CD4-positive, alpha-beta T cell treated with Interleukin-12 subunit alpha and Interleukin-12 subunit beta, for 1 hour (primary cell): Measurements from ENCODE around the gene CADPS.

ENCODE experiments used
- DNase-seq: peaks from one replicate; pipeline ENCODE4 v3.0.0-alpha.2; 2020

CADPS gene

DNA sequence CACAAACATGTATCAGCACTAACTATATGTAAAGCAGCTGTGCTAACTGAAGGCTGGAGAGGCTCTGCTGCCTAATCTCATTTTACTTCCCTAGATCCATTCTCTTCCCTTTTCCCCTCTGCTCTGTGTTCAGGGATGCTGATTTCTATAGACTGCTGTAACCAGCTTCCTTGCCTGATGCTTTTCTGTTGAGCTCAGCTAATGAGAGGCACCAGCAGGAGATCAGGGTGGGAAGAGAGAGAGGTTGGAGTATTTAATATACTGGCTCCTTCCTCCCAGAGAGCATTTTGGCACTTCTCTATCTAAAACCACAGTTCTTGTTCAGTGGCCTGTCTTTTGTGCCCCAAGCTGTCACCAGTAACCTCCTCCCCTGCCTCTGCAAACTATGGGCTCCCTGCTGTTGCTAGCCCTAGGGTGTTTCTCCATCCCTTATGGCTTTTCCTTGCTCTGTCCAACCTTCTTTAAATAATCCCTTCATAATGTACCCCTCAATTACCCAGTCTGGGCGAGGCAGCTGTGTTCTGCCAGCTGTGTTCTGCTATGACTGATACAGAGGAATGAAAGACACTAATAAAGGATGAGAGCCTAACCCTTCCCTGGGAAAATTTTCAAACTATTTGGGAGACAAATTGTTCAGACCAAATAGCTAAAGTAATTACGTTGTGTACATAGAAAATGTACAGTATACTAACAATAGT, 69.5 kb downstream of the CADPS start:
- no peak for DNase-seq

GRCh38 chr3:62805106-62805505, 70.1 kb downstream of the CADPS start:
- no peak for DNase-seq

DNA sequence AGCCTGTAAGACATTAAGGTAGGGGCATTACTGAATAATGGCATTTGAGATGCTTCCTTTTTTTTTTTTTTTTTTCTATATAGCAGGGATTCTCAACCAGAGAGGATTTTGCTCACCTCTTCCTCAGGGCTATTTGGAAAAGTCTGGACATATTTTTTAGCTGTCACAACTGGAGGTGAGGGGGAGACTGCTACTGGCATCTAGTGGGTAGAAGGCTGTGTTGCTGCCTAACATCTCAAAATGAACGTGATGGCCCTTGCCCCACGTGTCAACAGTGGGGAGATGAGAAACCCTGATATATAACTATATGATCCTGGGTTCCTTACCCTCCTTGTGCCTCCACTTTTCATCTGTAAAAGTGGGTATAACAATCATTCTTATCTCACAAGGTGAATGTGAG, 71.9 kb downstream of the CADPS start:
- no peak for DNase-seq

- no peak for DNase-seq
Measured at GRCh38 chr3:62798000-62798399, 77.2 kb downstream of the CADPS start.

- no peak for DNase-seq
Measured at GRCh38 chr3:62797132-62797531, 78.1 kb downstream of the CADPS start.

DNA sequence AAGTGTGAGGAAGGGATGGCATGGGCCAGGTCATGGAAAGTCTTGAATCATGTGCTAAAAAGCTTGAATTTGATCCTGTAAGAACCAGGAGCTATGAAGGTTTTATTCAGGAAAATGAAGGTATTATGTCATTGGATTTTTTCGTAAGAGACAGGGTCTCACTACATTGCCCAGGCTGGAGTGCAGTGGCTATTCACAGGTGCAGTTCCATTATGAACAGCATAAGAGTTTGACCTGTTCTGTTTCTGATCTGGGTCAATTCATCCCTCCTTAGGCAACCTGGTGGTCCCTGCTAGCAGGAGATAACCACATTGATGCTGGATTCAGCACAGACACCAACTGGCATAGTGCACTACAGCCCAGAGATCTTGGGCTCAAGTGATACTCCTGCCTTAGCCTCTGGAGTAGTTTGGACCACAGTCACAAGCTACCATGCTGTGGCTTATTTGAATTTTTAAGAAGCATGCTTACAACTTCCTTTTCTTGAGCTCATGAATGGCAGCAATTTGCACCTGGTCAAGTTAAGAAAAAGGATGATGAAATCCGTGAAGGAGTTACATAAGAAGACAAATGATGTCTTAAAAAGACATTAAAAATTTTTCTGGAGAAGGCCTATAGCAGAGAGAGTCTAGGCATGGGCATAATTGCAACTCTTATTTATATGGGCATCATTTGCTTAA, 79.1 kb downstream of the CADPS start:
- no peak for DNase-seq

DNA sequence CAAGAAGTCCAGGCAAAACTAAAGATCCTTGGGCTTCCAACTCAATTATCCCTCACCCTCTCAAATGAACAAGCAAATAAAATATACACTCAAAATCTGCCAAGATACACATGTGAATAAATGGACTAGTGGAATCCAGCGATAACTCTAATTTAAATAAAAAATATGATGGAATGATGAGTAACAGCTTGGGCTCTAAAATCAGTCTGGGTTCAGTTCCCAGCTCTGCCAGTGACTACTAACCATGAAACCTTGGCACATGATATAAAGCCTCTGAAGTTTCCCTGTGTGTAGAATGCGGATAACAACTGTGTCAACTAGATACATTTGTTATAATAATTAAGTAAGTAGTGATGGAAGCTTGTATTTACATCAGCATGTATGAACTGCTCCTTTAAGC, 81.3 kb downstream of the CADPS start:
- DNase-seq: no peak

- DNase-seq: no peak
Measured at GRCh38 chr3:62785384-62785783, 89.8 kb downstream of the CADPS start.

DNA sequence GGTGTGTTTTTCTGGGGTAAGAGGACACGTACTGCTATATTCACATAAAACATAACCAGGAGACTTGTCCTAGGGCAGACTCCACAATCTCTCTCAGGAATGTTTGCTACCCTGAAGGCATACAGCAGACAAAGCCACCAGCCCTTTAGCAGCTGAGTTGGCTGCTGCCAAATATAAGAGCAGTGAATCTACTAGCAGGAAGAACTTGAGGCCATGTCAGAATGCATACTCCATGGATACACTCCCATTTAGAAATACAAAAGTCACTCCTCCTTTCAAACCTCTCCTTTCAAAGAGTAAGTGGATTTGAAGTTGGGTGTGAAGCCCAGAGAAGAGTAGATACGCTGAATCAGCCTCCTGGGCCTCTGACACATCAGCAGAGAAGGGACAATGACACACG, 94.1 kb downstream of the CADPS start:
- DNase-seq: no peak

- no peak for DNase-seq
Measured at GRCh38 chr3:62777674-62778073, 97.5 kb downstream of the CADPS start.

GRCh38 chr3:62777130-62777529, 98.1 kb downstream of the CADPS start:
- DNase-seq: no peak

- no peak for DNase-seq
Measured at GRCh38 chr3:62774221-62774620, 101.0 kb downstream of the CADPS start.

DNA sequence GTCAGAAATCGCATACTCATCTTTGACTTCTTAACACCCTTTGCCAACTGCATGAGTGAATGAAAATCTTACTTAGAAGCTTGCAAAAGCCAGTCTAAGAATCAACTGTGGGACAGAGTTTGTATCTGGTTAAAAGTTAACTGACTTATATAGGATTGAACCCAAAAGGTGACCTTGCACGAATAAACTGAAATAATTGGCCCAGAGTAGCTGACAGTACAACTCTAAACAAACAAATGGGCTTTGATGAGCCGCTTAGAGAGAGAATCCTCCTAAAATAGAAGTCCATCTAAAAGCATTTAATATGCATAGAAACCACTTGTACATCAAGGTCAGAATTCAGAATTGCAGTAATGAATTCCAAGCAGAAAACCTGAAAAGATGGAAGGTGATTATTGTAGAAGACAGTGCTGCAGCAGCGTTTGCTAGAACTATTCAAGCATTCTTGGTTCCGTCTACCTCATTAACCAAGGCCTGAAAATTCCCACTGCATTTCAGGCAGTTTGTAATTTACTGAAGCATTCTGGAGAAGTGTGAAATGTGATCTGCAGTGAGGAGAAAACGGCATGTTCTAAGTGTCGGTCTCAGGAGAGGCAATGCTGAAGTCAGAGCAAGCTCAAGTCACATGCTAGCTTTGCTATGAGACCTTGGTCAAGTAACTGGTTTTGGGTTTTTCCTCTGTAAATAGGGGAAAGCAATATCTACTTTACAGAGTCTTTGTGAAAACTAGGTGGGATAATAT, 103.7 kb downstream of the CADPS start:
- DNase-seq: no peak

GRCh38 chr3:62768896-62769295, 106.3 kb downstream of the CADPS start:
- no peak for DNase-seq

- DNase-seq: no peak
Measured at GRCh38 chr3:62761711-62762110, 113.5 kb downstream of the CADPS start.

- no peak for DNase-seq
Measured at GRCh38 chr3:62761311-62761710, 113.9 kb downstream of the CADPS start.

DNA sequence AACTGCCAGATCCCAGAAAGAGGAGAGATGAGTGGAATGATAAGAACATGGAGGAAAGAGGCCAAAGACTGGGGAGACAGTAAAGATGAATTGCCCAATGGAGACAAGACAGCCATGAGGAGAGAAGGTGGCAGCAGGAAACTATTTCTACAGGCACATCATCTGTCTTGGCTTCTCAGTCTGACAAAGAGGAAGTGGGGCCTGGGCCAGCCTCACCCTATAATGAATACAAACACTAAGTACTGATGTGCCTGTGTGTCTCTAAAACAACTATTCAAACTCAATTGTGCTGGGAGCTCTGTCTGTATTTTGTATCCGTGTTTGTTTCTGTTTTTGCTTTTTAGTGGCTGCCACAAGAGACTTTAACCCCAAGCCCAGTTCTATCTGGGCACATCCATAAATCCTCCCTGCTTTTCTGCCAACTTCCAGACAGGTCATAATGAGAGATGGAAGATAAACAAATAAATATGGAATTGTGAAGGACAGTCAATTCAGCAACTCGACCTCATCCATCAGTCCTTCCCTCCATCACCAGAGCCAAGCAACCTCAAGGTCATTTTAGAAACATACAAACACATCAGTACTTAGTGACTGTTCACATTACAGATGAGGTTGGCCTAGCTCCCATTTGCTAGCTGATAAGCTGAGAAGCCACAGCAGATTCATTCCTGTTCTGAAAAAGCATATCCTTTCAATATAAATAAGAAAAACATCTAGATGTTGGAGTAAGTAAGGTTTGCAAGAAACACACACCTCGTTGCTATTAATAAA, 116.7 kb downstream of the CADPS start:
- DNase-seq: no peak

DNA sequence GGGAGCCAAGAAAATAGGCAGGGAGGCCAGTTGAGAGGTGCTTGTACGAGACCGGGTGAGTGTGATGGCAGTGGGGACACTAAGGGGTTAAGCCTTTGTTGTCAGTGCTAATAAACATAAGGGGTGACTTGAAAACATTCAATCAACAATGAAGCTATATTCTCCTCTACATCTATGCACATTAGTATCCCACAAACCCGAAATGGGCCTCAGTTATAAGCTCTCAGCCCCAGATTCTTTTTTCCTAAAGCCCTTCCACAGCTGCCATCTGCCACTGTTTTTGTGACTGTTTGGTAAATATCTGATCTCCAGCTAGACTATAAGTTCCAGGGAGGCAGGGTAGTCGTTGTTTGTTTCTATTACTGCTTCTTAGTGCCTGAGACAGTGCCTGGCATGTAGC, 118.2 kb downstream of the CADPS start:
- DNase-seq: no peak

- no peak for DNase-seq
Measured at GRCh38 chr3:62755285-62755684, 119.9 kb downstream of the CADPS start.

DNA sequence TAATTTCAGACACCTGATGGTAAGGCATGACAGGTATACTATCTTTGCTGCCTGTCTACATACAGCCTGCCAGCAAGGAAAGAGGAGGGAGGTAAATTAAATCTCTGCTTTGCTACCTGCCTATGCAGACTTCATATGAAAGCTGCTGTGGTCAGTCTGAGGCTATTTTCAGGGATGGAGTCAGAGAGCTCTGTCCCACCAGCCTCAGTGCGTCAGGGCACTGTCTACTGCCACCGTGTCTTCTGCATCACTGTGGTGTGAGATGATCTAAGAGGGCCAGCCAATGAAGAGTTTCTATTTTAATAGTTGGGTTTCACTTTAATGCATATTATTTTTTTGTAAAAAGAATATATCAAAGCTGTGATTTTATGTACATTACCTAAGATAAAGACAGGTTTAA, 125.6 kb downstream of the CADPS start:
- DNase-seq: no peak

DNA sequence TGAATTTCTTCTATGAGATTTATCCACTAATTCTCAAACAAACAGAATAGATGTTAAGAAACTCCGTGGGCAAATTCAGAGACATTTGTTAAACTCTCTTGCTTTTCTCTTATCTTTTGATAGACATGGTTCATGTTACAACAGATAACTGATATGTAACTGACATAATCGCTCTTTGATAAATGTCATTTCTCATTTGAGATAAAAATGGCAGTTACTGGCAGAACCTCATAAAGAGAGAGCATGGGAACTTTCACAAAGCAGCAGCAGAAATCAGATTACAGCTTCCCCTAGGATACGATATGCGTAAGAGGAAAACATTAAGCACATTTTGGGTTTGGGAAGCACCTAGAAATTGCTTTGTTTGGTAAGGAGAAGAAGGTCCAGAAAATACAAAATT, 126.1 kb downstream of the CADPS start:
- no peak for DNase-seq

DNA sequence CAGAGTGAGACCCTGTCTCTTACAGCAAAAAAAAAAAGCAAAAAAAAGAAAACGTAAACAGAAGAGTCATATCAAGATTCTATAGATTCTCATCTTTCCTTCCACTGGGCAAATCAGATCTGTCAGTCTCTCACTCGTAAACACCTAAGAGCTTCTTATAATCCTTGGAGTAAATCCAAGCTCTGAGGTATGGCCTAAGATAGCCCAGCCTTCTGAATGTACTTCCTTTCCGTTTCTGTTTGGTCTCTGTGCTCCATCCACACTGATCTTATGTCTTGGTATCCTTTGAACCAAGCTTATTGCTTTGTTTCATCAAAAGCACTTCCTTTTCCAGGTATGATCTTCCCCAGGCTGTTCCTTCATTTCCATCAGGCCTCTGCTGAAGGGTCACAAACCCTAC, 137.8 kb downstream of the CADPS start:
- no peak for DNase-seq

DNA sequence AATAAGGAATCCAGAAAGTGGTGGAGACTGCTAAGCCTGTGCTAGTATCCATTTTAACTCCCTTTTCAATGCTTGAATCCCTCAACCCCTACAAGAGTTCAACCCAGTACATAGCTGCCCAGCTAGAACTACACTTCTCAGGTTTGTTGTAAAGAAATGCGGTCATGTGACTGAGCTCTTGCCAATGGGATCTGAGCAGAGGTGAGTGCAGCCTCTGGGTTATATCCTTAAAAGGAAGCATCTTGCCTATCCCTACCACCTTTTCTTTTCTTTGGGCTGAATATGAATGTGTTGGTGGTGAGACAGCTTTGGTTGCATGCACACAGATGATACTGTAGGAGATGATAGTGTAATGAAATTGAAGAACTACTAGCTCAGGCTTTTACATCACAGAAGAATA, 139.7 kb downstream of the CADPS start:
- DNase-seq: no peak
